AG09309 (cell line): ENCODE measurements around the gene HTD2.
"Not testable (repeated sequence)": the region's sequence is repeated elsewhere in the genome, so short reads cannot be mapped to it uniquely, and the experiment has no call there.

Source experiments
- DNase-seq: peaks from one replicate; pipeline ENCODE4 v3.0.0-alpha.2; 2010; ENCODE audit warnings: low read depth
- H3K4me3 ChIP-seq: 2 replicates; pipeline ENCODE4 v1.5.1; 2011; ENCODE audit warnings: mild to moderate bottlenecking, low read depth, low read length, moderate library complexity; ENCODE audit not compliant: control insufficient read depth
- TF ChIP-seq, protein P1 (sequence below): IDR thresholded peaks from 2 replicates; pipeline ENCODE4 v1.5.1; 2011; ENCODE audit warnings: mild to moderate bottlenecking, low read depth, low read length, inconsistent platforms; ENCODE audit not compliant: insufficient read depth, control insufficient read depth; ENCODE audit errors: missing control alignments

HTD2 gene

DNA sequence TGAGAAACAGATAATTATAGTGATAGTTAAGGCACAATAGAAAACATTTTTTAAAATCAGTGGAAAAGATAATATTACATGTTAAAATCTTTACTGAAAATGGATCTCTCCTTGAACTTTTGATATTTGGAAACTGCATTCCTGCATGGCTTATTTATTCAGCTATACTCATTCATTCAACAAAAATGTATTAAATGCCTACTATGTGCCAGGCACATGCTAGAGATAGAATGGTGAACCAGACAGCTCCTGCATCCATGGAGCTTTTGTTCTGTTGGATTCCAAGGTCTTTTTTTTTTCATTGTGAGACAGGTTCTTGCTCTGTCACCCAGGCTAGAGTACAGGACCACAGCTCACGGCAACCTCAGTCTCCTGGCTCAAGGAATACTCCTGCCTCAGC, 30.9 kb downstream of the HTD2 start:
- TF ChIP-seq, protein P1, sequence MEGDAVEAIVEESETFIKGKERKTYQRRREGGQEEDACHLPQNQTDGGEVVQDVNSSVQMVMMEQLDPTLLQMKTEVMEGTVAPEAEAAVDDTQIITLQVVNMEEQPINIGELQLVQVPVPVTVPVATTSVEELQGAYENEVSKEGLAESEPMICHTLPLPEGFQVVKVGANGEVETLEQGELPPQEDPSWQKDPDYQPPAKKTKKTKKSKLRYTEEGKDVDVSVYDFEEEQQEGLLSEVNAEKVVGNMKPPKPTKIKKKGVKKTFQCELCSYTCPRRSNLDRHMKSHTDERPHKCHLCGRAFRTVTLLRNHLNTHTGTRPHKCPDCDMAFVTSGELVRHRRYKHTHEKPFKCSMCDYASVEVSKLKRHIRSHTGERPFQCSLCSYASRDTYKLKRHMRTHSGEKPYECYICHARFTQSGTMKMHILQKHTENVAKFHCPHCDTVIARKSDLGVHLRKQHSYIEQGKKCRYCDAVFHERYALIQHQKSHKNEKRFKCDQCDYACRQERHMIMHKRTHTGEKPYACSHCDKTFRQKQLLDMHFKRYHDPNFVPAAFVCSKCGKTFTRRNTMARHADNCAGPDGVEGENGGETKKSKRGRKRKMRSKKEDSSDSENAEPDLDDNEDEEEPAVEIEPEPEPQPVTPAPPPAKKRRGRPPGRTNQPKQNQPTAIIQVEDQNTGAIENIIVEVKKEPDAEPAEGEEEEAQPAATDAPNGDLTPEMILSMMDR, result no peak
- no peak overlapping the region for H3K4me3 ChIP-seq
- DNase-seq, result no peak

DNA sequence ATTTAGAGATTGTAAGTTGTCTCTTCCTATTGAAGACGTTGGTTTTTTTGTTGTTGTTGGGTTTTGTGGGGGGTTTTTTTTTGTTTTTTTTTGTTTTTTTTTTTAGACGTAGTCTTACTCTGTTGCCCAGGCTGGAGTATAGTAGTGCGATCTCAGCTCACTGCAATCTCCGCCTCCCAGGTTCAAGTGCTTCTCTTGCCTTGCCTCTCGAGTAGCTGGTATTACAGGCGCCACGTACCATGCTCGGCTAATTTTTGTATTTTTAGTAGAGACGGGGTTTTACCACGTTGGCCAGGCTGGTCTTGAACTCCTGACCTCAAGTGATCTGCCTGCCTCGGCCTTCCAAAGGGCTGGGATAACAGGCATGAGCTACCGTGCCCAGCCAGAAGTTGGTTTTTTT, 32.8 kb downstream of the HTD2 start:
- H3K4me3 ChIP-seq, DNase-seq: not testable (repeated sequence)

DNA sequence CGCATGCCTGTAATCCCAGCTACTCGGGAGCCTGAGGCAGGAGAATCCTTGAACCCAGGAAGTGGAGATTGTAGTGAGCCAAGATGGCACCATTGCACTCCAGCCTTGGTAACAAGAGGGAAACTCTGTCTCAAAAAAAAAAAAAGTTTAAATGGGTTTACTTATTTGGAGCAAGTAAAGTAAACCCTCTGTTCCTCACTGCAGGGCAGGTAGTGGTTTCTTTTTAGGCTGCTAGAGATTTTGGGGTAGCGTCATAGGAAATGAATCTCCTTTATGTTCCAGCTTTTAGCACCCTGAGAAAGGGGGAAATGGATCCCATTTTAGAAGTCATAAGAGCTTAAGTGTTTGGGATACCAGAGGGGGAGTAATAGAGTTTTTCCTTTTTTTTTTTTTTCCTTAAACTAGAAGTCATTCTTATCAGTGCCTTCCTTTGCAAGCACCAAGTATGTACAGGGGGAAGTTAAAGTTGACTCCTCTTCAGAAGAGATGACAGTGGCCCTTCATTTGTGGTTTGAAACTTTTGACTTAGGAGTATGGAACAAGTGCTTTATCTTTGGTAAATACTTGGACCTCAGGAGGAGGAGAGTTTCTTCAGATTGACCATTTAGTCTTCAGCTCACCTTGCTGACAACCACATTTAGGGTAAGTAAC, 34.4 kb downstream of the HTD2 start:
- no peak for DNase-seq
- TF ChIP-seq, protein P1, result no peak
- H3K4me3 ChIP-seq, result no peak overlapping the region

DNA sequence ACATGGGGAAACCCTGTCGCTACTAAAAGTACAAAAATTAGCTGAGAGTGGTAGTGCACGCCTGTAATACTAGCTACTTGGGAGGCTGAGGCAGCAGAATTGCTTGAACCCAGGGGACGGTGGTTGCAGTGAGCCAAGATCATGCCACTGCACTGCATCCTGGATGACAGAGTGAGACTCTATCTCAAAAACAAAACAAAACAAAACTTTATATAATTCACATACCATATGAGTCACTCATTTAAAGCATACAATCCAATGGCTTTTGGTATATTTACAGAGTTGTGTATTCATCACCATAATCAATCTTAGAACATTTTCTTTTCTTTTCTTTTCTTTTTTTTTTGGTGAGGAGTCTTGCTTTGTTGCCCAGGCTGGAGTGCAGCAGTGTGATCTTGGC, 35.1 kb downstream of the HTD2 start:
- H3K4me3 ChIP-seq, result no peak overlapping the region
- DNase-seq, result no peak
- TF ChIP-seq, protein P1, result no peak

DNA sequence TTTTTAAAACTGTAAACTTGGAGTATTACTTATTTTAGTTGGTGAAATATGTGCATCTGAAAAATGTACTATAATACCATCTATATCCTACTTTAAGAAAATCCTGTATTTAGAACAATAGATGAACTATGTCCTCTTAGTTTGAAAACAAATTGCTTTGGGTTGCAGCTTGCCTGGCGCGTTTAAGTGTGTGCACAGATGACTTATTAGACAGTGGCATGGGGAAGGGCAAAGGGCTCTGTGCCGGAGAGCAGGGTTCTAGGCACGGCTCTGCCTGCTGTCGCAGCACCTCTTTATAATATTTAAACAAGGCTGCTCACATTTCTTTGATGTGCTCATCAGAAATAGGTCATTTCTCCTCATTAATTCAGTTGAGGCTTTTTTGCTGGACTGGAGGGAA, 36.4 kb downstream of the HTD2 start:
- no peak for DNase-seq
- TF ChIP-seq, protein P1, result no peak
- no peak overlapping the region for H3K4me3 ChIP-seq

DNA sequence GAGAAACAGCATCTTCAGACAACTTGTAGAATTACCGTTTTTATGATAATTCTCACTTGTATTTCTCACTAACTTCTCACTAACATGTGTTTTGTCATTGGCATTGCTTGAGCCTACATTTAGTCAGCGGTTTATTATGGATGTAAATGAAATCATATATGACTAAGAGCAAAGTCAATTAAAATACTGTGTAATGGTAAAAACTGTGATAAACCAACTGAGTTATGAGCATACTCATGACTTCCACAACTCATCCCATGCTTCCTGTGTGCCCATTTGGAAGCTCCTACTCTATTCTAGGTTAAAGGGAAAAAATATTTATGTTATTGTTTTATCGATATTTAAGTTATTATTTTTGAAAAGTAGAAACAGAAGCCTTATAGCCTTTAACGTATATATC, 39.1 kb downstream of the HTD2 start:
- TF ChIP-seq, protein P1, result no peak
- no peak overlapping the region for H3K4me3 ChIP-seq
- no peak for DNase-seq

DNA sequence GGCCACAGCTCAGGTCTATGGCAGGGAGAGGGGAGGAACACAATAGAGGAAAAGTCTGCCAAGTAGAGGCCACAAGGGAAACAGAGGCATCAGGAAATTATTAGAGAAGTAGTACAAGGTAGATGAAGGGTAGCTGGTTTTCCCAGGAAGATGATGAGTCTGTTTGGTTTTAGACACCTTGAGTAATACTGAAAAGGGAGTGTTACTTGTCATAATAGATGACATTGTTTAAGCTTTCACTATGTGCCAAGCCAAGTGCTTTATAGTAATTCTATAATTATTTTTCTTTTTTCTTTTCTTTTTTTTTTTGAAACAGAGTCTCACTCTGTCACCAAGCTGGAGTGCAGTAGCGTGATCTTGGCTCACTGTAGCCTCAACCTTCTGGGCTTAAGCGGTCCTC, 40.0 kb downstream of the HTD2 start:
- TF ChIP-seq, protein P1, result no peak
- DNase-seq, result no peak
- no peak overlapping the region for H3K4me3 ChIP-seq
